ENCODE measurements around the gene PUM2.

PUM2 gene

DNA sequence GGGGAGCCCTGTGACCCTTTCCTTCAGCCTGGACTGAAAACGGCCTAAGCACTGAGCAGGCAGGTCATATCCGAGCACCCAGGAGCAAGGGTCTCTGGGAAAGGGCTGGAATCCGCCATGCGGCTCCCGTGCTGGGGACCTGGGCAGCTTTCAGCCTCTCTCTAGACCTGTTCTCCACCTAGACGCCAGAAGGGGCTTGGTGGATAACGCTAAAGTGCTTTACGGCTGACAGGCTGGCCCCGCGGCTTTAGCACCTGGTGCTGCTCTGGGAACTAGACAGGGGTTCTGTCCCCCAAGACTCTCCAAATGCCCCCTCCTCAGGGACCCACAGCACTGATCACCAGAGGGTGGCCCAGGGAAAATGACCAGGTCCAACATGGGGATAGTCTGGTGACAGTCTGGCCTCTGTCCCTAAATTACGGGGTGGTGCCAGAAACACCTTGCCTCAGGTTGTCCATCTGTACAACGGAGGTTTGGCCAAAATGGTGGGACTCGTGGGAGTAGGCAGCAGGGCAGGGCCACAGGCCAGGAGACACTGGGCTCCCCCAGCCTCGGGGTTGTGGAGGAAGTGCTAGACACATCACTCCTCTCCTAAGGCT, 138.7 kb downstream of the PUM2 start:
- no peak for TF ChIP-seq EZH2 (optimal IDR thresholded peaks at IDR 0.05; ENCODE audit: low read depth, low read length)
- Histone ChIP-seq H3K9me2 (replicated peaks; ENCODE audit: insufficient read depth, low read length) (no peaks in the 10 kb centered on the region), H3K9ac (ENCODE audit: low read length) (peak overlapping the region; percentile 92), H2AFZ (ENCODE audit: low read length) (no peak overlapping the region), H4K20me1 (ENCODE audit: insufficient read depth, low read length) (no peaks in the 10 kb centered on the region), H3K4me2 (ENCODE audit: low read depth, low read length) (peak overlapping the region; percentile 93), H3K27me3 (replicated peaks; ENCODE audit: insufficient read depth, low read length) (no peaks in the 10 kb centered on the region), H3K4me1 (ENCODE audit: low read length) (peaks cover 97% of the 10 kb centered on the region), H3K9me3 (replicated peaks; ENCODE audit: insufficient read depth, low read length) (no peaks in the 10 kb centered on the region), H3K27ac (ENCODE audit: low read length) (peak overlapping the region; percentile 98), H3K79me2 (ENCODE audit: low read length) (peaks cover 93% of the 10 kb centered on the region), H3K36me3 (replicated peaks; ENCODE audit: insufficient read depth, low read length) (no peaks in the 10 kb centered on the region), H3K4me3 (ENCODE audit: low read length) (0 out of 2 replicates have a peak overlapping the region, but pooled peaks have one; percentile 56), H3F3A (ENCODE audit: insufficient read depth, low read length) (peaks cover 99% of the 10 kb centered on the region)
- DNase-seq: no peak

GRCh38 chr2:20211420-20211819, 139.2 kb downstream of the PUM2 start:
- Histone ChIP-seq H3K9me3 (replicated peaks; ENCODE audit: insufficient read depth, low read length) (no peaks in the 10 kb centered on the region), H3K4me2 (ENCODE audit: low read depth, low read length) (0 out of 2 replicates have a peak overlapping the region, but pooled peaks have one; percentile 5), H3K4me3 (ENCODE audit: low read length) (no peak overlapping the region), H3K9ac (ENCODE audit: low read length) (peak overlapping the region; percentile 10; the same call in 1 of the 2 replicates), H3F3A (ENCODE audit: insufficient read depth, low read length) (peaks cover 99% of the 10 kb centered on the region), H3K27me3 (replicated peaks; ENCODE audit: insufficient read depth, low read length) (no peaks in the 10 kb centered on the region), H4K20me1 (ENCODE audit: insufficient read depth, low read length) (no peaks in the 10 kb centered on the region), H2AFZ (ENCODE audit: low read length) (no peak overlapping the region), H3K9me2 (replicated peaks; ENCODE audit: insufficient read depth, low read length) (no peaks in the 10 kb centered on the region), H3K4me1 (ENCODE audit: low read length) (peaks cover 97% of the 10 kb centered on the region), H3K79me2 (ENCODE audit: low read length) (peaks cover 93% of the 10 kb centered on the region), H3K27ac (ENCODE audit: low read length) (peak overlapping the region; percentile 98), H3K36me3 (replicated peaks; ENCODE audit: insufficient read depth, low read length) (no peaks in the 10 kb centered on the region)
- TF ChIP-seq EZH2 (optimal IDR thresholded peaks at IDR 0.05; ENCODE audit: low read depth, low read length) (no peak), EZH2phosphoT487 (IDR thresholded peaks at IDR 0.05; ENCODE audit: low read length) (no peak)
- TF ChIP-seq, protein P1, sequence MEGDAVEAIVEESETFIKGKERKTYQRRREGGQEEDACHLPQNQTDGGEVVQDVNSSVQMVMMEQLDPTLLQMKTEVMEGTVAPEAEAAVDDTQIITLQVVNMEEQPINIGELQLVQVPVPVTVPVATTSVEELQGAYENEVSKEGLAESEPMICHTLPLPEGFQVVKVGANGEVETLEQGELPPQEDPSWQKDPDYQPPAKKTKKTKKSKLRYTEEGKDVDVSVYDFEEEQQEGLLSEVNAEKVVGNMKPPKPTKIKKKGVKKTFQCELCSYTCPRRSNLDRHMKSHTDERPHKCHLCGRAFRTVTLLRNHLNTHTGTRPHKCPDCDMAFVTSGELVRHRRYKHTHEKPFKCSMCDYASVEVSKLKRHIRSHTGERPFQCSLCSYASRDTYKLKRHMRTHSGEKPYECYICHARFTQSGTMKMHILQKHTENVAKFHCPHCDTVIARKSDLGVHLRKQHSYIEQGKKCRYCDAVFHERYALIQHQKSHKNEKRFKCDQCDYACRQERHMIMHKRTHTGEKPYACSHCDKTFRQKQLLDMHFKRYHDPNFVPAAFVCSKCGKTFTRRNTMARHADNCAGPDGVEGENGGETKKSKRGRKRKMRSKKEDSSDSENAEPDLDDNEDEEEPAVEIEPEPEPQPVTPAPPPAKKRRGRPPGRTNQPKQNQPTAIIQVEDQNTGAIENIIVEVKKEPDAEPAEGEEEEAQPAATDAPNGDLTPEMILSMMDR (IDR thresholded peaks at IDR 0.05; ENCODE audit: low read length): no peak
- DNase-seq: no peak

GRCh38 chr2:20210462-20210861, 140.2 kb downstream of the PUM2 start:
- Histone ChIP-seq H3K79me2 (ENCODE audit: low read length) (peaks cover 93% of the 10 kb centered on the region), H3F3A (ENCODE audit: insufficient read depth, low read length) (peaks cover 99% of the 10 kb centered on the region), H3K9ac (ENCODE audit: low read length) (peak overlapping the region; percentile 10; the same call in 1 of the 2 replicates), H3K9me3 (replicated peaks; ENCODE audit: insufficient read depth, low read length) (no peaks in the 10 kb centered on the region), H2AFZ (ENCODE audit: low read length) (no peak overlapping the region), H3K9me2 (replicated peaks; ENCODE audit: insufficient read depth, low read length) (no peaks in the 10 kb centered on the region), H3K4me2 (ENCODE audit: low read depth, low read length) (peak overlapping the region; percentile 12; the same call in 1 of the 2 replicates), H3K4me1 (ENCODE audit: low read length) (peaks cover 97% of the 10 kb centered on the region), H3K27me3 (replicated peaks; ENCODE audit: insufficient read depth, low read length) (no peaks in the 10 kb centered on the region), H3K27ac (ENCODE audit: low read length) (peak overlapping the region; percentile 98), H3K4me3 (ENCODE audit: low read length) (no peak overlapping the region), H3K36me3 (replicated peaks; ENCODE audit: insufficient read depth, low read length) (no peaks in the 10 kb centered on the region), H4K20me1 (ENCODE audit: insufficient read depth, low read length) (no peaks in the 10 kb centered on the region)
- TF ChIP-seq EZH2 (optimal IDR thresholded peaks at IDR 0.05; ENCODE audit: low read depth, low read length) (no peak), EZH2phosphoT487 (IDR thresholded peaks at IDR 0.05; ENCODE audit: low read length) (no peak)
- TF ChIP-seq, protein P1 (IDR thresholded peaks at IDR 0.05; ENCODE audit: low read length): no peak
- DNase-seq: no peak

All from MM.1S (cell line).